Ovary (tissue), 9 donors: ENCODE data around the gene VENTX. TPM values are rescaled to one million over a fixed set of nuclear protein-coding genes. Genes with fewer than 3 reads are reported as not detected.

ENCODE experiments used
- DNase-seq, 5 donors: peaks; one replicate each; pipeline ENCODE4 v3.0.0-alpha.2; 2019 to 2020
- H3K27ac ChIP-seq, 2 donors: fragments of 200-600 bp; one replicate each; pipeline versions ENCODE4 v1.5.1 to v1.8.0; 2019 to 2022
- H3K27me3 ChIP-seq: fragments of 200-600 bp; one replicate; pipeline ENCODE4 v1.8.0; 2022
- H3K36me3 ChIP-seq: fragments of 200-600 bp; sonication (generic); one replicate; pipeline ENCODE4 v1.5.1; 2019
- H3K4me1 ChIP-seq: one replicate; pipeline ENCODE4 v1.8.1; 2013; ENCODE audit warnings: mild to moderate bottlenecking, moderate library complexity; ENCODE audit not compliant: insufficient read depth
- H3K4me3 ChIP-seq: fragments of 200-600 bp; sonication (generic); one replicate; pipeline ENCODE4 v1.5.1; 2017
- H3K9me3 ChIP-seq, 2 donors: fragments of 200-600 bp in 1 of 2; sonication (generic) in 1 of 2; one replicate each; pipeline versions ENCODE4 v1.5.1 to v1.8.1; 2013 to 2019; ENCODE audit warnings: mild to moderate bottlenecking in 1 of 2, moderate library complexity in 1 of 2
- CTCF ChIP-seq, 3 donors: fragments of 450-650 bp in 2 of 3; fragments of 200-600 bp in 1 of 3; IDR thresholded peaks; one replicate each; pipeline versions ENCODE4 v1.5.1 to v1.8.0; 2016 to 2022; ENCODE audit warnings: antibody characterized with exemption in 3 of 3, mild to moderate bottlenecking in 1 of 3
- EP300 ChIP-seq: sonication (generic); formaldehyde crosslinking; IDR thresholded peaks from one replicate; pipeline ENCODE4 v1.6.1; 2017; ENCODE audit warnings: antibody characterized with exemption
- POLR2A ChIP-seq: fragments of 450-650 bp; IDR thresholded peaks from one replicate; pipeline ENCODE4 v1.6.1; 2017; ENCODE audit warnings: antibody characterized with exemption, mild to moderate bottlenecking, moderate library complexity
- WGBS, 3 donors: extraction: QIAGEN DNeasy Blood & Tissue Kit in 1 of 3; methylation state at CpG; one replicate each; pipeline versions ENCODE4 v1.1.5 to v1.1.7; 2013 to 2017; 5-methylcytosine and 5-hydroxymethylcytosine counted together
- intact Hi-C, 4 donors: fragments of 100-400 bp; cut with DNase I; formaldehyde crosslinking; loops; one replicate each; pipeline versions ENCODE4 v1.11.0 to v1.15.1; 2022 to 2023
- polyA plus RNA-seq, 2 donors: library from polyadenylated mRNA; stranded (reverse); fragments of 200-250 nt in 1 of 2; fragments of 350-450 nt in 1 of 2; fragmentation: Illumina TruSeq in 1 of 2; extraction: RNeasy Lipid Tissue Mini Kit (QIAGEN cat#74804) in 1 of 2; gene quantifications; one replicate each; pipeline ENCODE4 v1.2.3, GENCODE V29; 2013 to 2014
- total RNA-seq, 7 donors: library from RNA; depleted of rRNA in 2 of 7; stranded (reverse); fragments of >200 nt in 2 of 7; fragmentation: NEBNext Ultra II Directional in 3 of 7; extraction: Animal tissue kit (Norgen Biotek cat#: 25700) in 3 of 7; gene quantifications; one replicate each; pipeline versions ENCODE4 v1.1.0 to v1.2.4, GENCODE V29; 2016 to 2023
- donor health status: DM: no; HTN: no; CAD: no; lungs with moderate emphysema.
- donor health status: DM: no; HTN: no; CAD: no.
- donor health status: Bipolar disorder and iron deficiency.
- donor health status: DM: yes; HTN: yes; CAD: no.
- donor health status: DM: no; HTN: no; CAD: no.
- donor health status: DM: yes; HTN: yes; CAD: no.

VENTX gene
- total and polyA plus RNA-seq, 9 donors: 0.23 to 2.2 (median 0.83) TPM

DNA sequence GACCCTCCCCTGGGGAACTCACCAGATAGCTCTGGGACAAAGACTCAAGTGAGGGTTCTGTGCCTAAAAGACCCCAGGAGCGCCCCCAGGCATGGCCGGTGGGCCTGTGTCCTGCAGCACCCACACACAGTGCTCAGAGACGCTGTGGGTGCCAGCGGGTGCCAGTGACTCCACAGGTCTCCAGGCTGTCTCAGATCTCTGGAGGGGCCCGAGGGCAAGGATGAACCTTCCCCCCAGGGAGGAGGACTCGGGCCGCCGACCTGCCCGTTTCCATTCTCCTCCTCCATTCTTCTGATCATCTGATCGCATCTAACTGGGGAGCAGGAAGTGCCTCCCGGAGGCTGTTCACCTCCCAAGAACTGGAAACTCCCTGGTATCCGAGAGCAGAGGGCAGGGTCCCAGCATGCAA lies 38.0 kb downstream of the VENTX start:
- H3K36me3 ChIP-seq: no peaks in the 10 kb centered on the region
- DNase-seq: no peak
- no peaks in the 10 kb centered on the region for H3K4me1 ChIP-seq
- no peak overlapping the region for H3K4me3 ChIP-seq
- WGBS, 3 donors: 29 to 34% (median 31%) methylated on average over 8 to 12 of the region's 12 CpGs
- H3K9me3 ChIP-seq: no peaks in the 10 kb centered on the region
- intact Hi-C loops: no loop called here
- H3K27me3 ChIP-seq: no peaks in the 10 kb centered on the region
- no peak for TF ChIP-seq POLR2A
- no peak for TF ChIP-seq CTCF (IDR thresholded peaks at IDR 0.05)
- TF ChIP-seq EP300: no peak
- H3K27ac ChIP-seq: no peak overlapping the region

DNA sequence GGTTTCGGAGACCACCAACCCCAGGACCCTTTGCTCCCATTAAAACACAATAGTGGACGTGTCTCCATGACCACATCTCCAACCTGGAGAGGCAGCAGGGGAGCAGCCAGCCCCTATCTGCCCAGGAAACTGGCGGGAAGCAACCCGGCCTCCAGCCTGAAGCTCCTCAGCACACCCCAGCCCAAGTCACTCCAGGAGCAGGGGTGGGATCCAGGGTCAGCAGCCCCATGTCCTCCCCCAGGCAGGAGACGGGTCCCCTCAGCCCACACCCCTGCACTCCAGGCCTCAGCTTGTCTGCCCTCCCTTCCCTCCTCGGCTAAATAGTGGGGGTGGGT lies 38.4 kb downstream of the VENTX start:
- no peak overlapping the region for H3K27ac ChIP-seq
- H3K9me3 ChIP-seq: no peaks in the 10 kb centered on the region
- H3K27me3 ChIP-seq: no peaks in the 10 kb centered on the region
- TF ChIP-seq POLR2A (no peak), CTCF (IDR thresholded peaks at IDR 0.05) (no peak), EP300 (no peak)
- H3K4me3 ChIP-seq: no peak overlapping the region
- no peaks in the 10 kb centered on the region for H3K36me3 ChIP-seq
- intact Hi-C loops: no loop called here
- H3K4me1 ChIP-seq: no peaks in the 10 kb centered on the region
- 30 to 35% (median 32%) methylated on average over 6 of the region's 6 CpGs for WGBS, 3 donors
- DNase-seq: no peak

- DNase-seq: no peak
- intact Hi-C loops: no loop called here
- TF ChIP-seq EP300 (no peak), POLR2A (no peak), CTCF (IDR thresholded peaks at IDR 0.05) (no peak)
- Histone ChIP-seq H3K36me3 (no peaks in the 10 kb centered on the region), H3K4me1 (no peaks in the 10 kb centered on the region), H3K9me3 (no peaks in the 10 kb centered on the region), H3K27ac (no peak within 1 kb of the TSS), H3K27me3 (no peaks in the 10 kb centered on the region), H3K4me3 (no peak within 1 kb of the TSS)
- WGBS, 3 donors: 5 to 13% (median 7%) methylated on average over 27 to 63 of the region's 63 CpGs
Observed at GRCh38 chr10:133276435-133277201, 39.0 kb downstream of the VENTX start, which contains the start of gene ADAM8. Gene ADAM8, minus strand, starts transcription at chr10:133276868. Its CDS starts 51 bp downstream, at chr10:133276817.

GRCh38 chr10:133277277-133277992 lies 39.8 kb downstream of the VENTX start:
- WGBS, 3 donors: 55 to 60% (median 59%) methylated on average over 21 to 25 of the region's 25 CpGs
- TF ChIP-seq EP300 (no peak), POLR2A (no peak), CTCF (IDR thresholded peaks at IDR 0.05) (no peak)
- Histone ChIP-seq H3K36me3 (no peaks in the 10 kb centered on the region), H3K27ac (no peak overlapping the region), H3K9me3 (no peaks in the 10 kb centered on the region), H3K4me3 (no peak overlapping the region), H3K27me3 (no peaks in the 10 kb centered on the region), H3K4me1 (no peaks in the 10 kb centered on the region)
- intact Hi-C loops: no loop called here
- DNase-seq: no peak
